Mammary epithelial cell (primary cell): ENCODE results near the gene DEPDC5.

ENCODE experiments used
- EZH2 ChIP-seq: IDR thresholded peaks from 2 replicates; pipeline ENCODE4 v1.6.1; 2012; ENCODE audit warnings: low read length, inconsistent platforms, borderline replicate concordance
- TF ChIP-seq, protein P1 (sequence below), 2 donors: IDR thresholded peaks in 1 of 2; conservative IDR thresholded peaks in 1 of 2; 2 replicates each; pipeline ENCODE4 v1.5.1; 2011 to 2012; ENCODE audit warnings: inconsistent platforms in 2 of 2, low read length in 2 of 2, mild to moderate bottlenecking in 2 of 2, control low read depth in 1 of 2, low read depth in 1 of 2; ENCODE audit not compliant: insufficient read depth in 1 of 2; ENCODE audit errors: extremely low read depth in 1 of 2

DNA sequence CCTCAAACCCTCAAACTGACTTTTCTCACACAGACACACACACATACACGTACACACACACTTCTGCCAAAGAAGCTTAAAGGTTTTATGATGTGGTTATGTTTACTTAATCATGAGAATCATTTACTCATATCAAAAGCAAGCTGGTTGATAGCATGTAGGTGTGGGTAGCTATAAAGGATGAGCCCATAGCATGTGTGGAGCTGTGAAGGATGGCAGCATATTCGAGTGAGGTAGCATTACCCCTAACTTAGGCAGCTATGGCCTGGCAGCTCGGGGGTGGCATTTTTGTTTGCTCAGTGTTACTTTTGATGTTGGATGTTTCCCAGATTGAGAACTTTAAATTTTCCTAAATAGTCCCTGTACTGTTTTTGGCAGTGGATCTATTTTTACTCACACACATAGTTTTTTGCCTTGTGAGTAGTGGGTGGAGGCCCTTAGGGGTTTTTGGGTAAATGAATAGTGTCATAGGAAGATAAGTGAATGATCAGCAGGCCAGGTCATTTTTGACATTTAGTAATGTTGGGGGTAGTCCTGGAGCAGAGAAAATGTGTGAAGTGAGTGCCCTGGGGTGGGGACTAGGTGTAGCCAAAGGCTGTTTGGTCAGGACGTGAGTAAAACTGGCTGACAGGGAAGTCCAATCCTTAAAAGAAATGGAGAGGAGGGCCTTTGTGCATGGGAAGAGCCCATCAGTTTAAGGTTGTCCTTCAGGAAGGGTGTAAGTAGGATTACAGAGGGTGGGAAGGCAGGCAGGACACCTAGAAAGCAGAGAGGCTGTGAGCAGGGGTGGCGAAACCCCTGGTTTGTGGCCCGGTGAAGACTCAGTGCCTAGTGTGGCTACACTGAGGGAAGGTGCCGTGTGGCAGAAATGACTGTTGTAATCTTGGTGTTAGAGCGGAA is 197.6 kb downstream of the DEPDC5 start:
- no peak for TF ChIP-seq EZH2
- TF ChIP-seq, protein P1, sequence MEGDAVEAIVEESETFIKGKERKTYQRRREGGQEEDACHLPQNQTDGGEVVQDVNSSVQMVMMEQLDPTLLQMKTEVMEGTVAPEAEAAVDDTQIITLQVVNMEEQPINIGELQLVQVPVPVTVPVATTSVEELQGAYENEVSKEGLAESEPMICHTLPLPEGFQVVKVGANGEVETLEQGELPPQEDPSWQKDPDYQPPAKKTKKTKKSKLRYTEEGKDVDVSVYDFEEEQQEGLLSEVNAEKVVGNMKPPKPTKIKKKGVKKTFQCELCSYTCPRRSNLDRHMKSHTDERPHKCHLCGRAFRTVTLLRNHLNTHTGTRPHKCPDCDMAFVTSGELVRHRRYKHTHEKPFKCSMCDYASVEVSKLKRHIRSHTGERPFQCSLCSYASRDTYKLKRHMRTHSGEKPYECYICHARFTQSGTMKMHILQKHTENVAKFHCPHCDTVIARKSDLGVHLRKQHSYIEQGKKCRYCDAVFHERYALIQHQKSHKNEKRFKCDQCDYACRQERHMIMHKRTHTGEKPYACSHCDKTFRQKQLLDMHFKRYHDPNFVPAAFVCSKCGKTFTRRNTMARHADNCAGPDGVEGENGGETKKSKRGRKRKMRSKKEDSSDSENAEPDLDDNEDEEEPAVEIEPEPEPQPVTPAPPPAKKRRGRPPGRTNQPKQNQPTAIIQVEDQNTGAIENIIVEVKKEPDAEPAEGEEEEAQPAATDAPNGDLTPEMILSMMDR (conservative IDR thresholded peaks at IDR 0.05 in 1 of 2, IDR thresholded peaks at IDR 0.05 in 1 of 2; ENCODE audit: extremely low read depth in 1 of 2, insufficient read depth in 1 of 2, low read depth in 1 of 2, low read length in 2 of 2): no peak
